C4-2B (cell line): ENCODE results near the gene ESRRG.

Experiments used
- H3K27ac ChIP-seq: fragments of 450-650 bp; 2 replicates; pipeline ENCODE4 v1.5.1; 2017
- ZFX ChIP-seq: fragments of 450-650 bp; IDR thresholded peaks from 2 replicates; pipeline ENCODE4 v1.6.1; 2017
- TF ChIP-seq, protein P1 (sequence below): fragments of 450-650 bp; conservative IDR thresholded peaks from 2 replicates; pipeline ENCODE4 v1.5.1; 2017; ENCODE audit warnings: mild to moderate bottlenecking

The ESRRG gene

GRCh38 chr1:216750031-216750627, 26.9 kb upstream of the ESRRG start:
- no peak overlapping the region for H3K27ac ChIP-seq
- TF ChIP-seq ZFX = no peak
- TF ChIP-seq, protein P1, sequence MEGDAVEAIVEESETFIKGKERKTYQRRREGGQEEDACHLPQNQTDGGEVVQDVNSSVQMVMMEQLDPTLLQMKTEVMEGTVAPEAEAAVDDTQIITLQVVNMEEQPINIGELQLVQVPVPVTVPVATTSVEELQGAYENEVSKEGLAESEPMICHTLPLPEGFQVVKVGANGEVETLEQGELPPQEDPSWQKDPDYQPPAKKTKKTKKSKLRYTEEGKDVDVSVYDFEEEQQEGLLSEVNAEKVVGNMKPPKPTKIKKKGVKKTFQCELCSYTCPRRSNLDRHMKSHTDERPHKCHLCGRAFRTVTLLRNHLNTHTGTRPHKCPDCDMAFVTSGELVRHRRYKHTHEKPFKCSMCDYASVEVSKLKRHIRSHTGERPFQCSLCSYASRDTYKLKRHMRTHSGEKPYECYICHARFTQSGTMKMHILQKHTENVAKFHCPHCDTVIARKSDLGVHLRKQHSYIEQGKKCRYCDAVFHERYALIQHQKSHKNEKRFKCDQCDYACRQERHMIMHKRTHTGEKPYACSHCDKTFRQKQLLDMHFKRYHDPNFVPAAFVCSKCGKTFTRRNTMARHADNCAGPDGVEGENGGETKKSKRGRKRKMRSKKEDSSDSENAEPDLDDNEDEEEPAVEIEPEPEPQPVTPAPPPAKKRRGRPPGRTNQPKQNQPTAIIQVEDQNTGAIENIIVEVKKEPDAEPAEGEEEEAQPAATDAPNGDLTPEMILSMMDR = peak; percentile 87

DNA sequence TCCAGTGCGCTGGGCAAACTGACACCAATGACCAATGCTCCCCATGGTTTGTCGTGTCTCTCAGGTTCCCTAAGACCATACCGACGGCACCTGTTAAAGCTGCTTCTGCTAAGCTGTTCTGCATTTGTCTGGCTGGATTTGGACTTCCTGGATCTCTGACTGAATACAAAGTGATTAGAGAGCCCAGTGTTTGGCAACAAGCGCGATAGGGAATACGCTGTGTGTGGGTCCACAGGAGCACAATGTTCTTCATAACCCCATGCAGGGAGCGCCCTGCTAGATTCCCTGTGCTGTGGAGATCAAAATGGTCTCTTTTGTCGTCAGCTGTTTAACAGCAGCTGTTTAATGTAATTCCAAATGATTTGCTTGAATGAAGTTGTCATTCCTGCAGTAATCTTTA, 26.0 kb upstream of the ESRRG start:
- no peak overlapping the region for H3K27ac ChIP-seq
- no peak for TF ChIP-seq ZFX
- TF ChIP-seq, protein P1 = no peak

GRCh38 chr1:216742625-216743024, 19.4 kb upstream of the ESRRG start:
- no peak for TF ChIP-seq ZFX
- TF ChIP-seq, protein P1 = peak; percentile 63
- no peak overlapping the region for H3K27ac ChIP-seq

- H3K27ac ChIP-seq = no peak overlapping the region
- TF ChIP-seq, protein P1 = no peak
- TF ChIP-seq ZFX = no peak
These were observed 17.1 kb upstream of the ESRRG start for GRCh38 chr1:216740331-216740730.

DNA sequence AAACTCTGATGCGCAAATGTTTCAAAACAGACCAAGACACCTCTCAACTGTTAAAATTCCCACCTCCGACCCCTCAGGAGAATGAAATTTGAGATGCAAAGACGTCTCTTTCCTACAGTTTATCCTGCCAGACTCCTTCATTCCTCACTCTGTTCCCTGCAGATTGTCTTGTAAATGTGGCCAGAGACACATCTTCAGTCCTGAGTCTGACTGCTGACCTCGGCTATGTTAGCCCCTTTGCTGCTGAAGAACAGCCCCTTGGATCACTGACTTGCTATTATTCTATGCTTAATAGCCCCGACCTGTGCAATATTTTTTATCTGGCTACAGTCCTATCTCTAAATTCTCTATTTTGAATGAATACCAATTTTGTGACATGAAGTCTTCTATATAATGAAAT, 16.6 kb upstream of the ESRRG start:
- no peak for TF ChIP-seq ZFX
- TF ChIP-seq, protein P1 = no peak
- no peak overlapping the region for H3K27ac ChIP-seq

- H3K27ac ChIP-seq = no peak overlapping the region
- no peak for TF ChIP-seq ZFX
- TF ChIP-seq, protein P1 = no peak
These were observed 8.9 kb upstream of the ESRRG start for GRCh38 chr1:216732121-216732520.

DNA sequence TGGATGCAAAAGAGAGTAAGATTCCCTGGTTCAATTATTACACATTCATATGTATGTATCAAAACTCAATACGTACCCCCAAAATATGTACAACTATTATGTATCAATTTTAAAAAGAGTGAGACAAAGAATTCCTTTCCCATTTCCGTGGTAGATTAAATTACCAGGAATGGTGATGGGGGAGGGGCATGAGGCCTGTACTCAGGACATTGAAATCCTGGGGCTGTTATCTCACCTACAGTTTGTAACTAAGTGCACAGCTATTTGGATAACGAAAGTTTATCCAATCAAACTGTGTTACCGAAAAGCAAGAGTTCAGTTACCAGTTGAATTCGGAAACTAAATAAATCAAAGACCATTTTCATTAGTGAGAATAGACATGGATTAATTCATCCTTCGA, 8.3 kb upstream of the ESRRG start:
- no peak for TF ChIP-seq ZFX
- TF ChIP-seq, protein P1 = no peak
- no peak overlapping the region for H3K27ac ChIP-seq
